Kidney tubule cell (primary cell): Measurements from ENCODE around the gene HOXC4.
"Not testable (repeated sequence)": the region's sequence is repeated elsewhere in the genome, so short reads cannot be mapped to it uniquely, and the experiment has no call there.

Experiments
- DNase-seq: peaks from one replicate; pipeline ENCODE4 v3.0.0-alpha.2; 2018; ENCODE audit warnings: low spot score

The HOXC4 gene

DNA sequence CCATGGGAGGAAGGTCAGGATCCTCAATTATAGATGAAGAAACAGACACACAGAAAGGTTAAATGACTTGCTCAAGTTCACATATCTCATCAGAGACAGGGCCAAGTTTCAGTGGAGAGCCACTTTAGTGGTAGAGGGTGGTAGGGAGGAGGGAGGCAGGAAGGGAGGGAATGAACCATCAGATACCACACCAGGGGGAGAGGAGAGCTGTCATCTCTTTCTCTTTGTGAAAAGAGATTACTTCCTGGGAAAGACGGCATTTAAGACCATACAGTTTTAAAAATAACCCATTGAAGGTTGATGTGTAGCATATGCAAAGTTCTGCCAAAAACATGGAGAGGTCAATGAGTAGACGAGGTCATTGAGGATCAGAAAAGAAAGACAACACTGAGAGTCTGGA, 39.3 kb downstream of the HOXC4 start:
- DNase-seq = not testable (repeated sequence)

GRCh38 chr12:54095928-54096327, 42.3 kb downstream of the HOXC4 start:
- not testable (repeated sequence) for DNase-seq

DNA sequence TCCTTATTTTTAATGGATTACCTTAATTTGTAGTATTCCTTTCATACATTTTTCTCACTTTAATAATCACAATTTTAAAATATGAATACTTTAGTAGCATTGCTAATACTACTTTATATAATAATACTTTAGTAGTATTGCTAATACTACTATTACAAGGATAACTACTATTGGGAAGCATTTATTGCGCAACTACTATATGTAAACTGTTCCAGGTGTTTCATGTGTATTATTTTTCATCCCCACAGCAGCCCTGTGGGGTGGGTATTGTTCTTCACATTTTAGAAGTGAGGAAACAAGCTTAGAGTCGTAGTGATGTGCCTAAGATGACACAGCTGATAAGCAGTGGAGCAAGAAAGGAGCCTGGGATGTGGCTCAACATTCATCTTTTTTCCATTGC, 45.0 kb downstream of the HOXC4 start:
- not testable (repeated sequence) for DNase-seq

DNA sequence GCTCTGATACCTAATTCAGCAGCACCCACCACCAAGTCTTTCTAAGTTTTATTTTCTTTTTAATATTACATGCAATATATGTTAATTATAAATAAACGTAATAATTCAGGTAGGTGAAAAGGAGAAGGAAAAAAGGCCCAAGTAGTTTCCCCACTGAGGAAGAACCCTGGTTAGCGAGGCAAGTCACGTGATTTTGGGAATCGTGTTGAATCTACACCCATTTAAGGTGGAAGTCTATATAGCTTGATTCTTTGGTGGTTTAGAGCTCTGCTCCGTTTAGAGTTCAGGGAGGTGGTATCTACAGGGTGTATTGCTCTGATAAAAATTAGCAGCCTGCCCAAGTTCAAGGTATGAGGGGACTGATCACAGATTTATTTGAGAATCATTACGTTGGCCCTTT, 47.0 kb downstream of the HOXC4 start:
- not testable (repeated sequence) for DNase-seq

GRCh38 chr12:54102223-54102622, 48.6 kb downstream of the HOXC4 start:
- not testable (repeated sequence) for DNase-seq

DNA sequence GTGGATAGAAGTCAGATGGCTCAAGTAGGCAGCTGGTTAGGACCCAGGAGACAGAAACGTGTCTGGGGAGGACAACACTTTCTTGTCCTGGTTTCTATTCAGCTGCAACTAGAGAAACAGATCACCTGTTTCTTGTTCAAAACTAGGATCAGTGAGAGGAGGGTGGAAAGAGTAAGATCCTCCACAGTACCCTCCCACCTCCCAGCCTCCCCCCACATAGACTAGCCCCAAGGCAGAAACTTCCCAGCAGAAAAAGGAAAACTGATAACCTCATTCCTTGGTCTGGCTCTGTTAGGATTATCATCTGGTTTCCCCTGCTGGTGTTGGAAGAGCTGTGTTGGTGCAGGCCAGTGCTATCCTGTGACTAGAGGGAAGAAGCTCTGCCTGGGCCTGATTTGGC, 50.2 kb downstream of the HOXC4 start:
- not testable (repeated sequence) for DNase-seq
